GM19240 (cell line): ENCODE results near the gene KLK10.
"Not testable (repeated sequence)": the region's sequence is repeated elsewhere in the genome, so short reads cannot be mapped to it uniquely, and the experiment has no call there.

Source experiments
- DNase-seq: peaks from one replicate; pipeline ENCODE4 v3.0.0; 2011; ENCODE audit warnings: low spot score; ENCODE audit not compliant: insufficient read length

Gene KLK10

DNA sequence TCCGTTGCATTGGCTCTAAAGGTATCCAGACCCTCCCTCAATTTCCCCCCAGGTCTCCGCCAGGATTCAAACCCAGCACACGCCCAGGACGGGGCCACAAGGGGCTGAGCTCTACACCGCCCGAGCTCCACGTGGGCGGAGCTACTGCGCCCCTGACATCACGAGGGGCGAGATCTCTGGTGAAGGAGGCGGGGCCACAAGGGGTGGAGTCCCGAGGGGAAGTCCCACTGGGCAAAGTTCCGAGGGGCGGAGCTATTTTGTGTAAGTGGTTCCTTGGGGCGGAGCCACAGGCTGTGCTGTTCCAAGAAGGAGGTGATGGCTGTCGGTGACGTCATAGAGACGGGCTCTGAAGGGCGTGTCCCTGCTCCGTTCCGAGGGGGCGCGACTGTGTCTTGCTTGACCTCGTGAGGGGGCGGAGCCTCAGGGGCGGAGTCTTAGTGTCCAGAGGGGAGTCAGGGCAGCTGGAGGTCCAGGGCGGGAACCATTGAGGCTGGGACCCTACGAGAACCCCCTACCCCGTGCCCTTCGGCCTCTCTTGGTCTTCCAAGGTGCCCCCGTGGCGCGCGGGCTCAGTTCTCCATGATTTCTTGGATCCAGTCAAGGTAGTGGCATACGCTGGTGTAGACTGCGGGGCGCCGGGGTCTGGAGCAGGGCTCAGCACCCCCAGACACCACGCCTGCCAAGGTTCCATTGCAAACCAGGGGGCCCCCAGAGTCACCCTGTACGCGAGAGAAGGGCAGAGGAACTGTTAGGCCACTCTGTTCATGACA is 16.8 kb downstream of the KLK10 start:
- DNase-seq = no peak

GRCh38 chr19:51002089-51002532 is 17.4 kb downstream of the KLK10 start:
- no peak for DNase-seq

GRCh38 chr19:51001515-51001914 is 18.0 kb downstream of the KLK10 start, which contains the start of gene KLK8:
Gene KLK8, minus strand, starts transcription at chr19:51001604. Its CDS starts 437 bp downstream, at chr19:51001167.
- DNase-seq = no peak

- no peak for DNase-seq
Measured at GRCh38 chr19:51000981-51001380, 18.5 kb downstream of the KLK10 start.

DNA sequence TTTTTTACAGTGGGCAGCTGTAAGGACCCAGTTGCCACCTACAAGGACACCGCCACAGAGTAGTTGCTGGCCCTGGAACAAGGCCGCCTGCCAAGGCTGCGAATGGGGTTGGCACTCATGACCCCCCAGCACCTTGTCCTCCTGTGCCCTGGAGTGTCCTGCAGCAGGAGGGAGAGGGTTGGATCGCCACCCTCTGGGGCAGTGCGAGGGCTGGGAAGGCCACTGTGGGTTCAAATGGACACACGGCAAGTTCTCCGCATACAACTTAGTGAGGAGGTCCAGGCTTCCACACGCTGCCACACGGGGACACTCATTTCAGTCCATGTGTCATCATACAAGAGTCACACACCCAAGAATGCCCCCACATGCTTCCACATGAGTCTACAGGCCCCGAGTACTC is 19.1 kb downstream of the KLK10 start:
- no peak for DNase-seq

DNA sequence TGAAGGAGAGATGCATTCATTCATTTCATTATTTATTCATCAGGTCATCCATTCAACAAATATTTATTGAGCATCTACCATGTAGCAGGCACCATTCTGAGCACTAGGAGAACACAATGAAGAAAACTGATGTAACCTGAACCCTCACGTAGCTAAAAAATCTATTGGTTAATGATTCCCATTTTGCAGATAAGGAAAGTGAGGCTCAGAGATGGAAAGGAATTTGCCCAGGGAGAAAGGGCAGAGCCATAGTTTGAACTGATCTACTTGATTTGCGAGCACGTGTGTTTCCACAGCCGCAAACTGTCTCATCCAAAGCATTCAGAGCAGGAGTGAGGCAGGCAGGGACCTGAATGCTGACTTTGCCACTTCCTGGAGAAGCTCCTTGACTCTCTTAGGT is 20.8 kb downstream of the KLK10 start:
- DNase-seq = no peak

DNA sequence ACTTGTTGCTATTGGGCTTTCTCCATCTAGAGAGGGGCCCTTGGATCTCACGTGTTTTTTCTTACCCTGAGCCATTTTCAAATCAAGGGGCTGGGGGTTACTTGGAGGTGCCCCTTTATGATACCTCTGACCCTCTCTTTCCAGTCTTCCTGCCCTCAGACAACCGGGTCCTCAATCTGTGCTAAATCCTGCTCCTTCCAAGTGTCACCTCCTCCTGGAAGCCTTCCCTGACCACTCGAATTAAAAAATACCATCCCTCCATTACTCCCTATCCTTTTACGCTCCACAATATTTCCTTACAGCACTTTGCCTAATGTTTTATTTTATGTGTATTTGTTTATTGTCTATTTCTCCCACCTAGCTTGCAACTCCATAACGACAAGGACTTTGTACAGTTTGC is 21.4 kb downstream of the KLK10 start:
- no peak for DNase-seq

GRCh38 chr19:50994129-50994528 is 25.4 kb downstream of the KLK10 start:
- DNase-seq = no peak

DNA sequence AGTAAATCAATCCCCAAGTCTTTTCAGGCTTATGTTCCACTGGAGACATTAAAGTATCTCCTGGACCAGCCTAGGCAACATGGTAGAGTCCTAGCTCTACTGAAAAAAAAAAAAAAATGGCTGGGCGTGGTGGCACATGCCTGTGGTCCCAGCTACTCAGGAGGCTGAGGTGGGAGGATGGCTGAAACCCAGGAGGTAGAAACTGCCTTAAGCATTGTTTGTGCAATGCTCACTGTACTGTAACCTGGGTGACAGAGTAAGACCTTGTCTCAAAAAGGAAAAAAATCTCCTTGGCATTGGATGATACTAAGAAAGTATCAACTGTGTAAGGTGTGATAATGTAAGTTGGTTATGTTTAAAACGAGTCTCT is 26.9 kb downstream of the KLK10 start:
- DNase-seq = no peak

DNA sequence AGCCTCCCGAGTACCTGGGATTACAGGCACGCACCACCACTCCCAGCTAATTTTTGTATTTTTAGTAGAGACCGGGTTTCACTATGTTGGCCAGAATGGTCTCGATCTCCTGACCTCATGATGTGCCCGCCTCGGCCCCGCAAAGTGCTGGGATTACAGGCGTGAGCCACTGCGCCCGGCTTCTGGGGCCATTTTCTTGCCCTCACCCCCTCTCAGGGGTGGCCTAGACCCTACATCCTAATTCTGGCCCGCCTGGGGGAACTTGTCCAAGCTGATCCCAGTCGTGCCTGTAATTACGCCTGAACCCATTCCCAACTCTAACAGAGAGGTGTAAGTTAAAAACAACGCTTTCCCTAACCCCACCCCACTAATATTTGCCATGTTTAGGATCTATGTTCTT is 35.1 kb downstream of the KLK10 start:
- not testable (repeated sequence) for DNase-seq

DNA sequence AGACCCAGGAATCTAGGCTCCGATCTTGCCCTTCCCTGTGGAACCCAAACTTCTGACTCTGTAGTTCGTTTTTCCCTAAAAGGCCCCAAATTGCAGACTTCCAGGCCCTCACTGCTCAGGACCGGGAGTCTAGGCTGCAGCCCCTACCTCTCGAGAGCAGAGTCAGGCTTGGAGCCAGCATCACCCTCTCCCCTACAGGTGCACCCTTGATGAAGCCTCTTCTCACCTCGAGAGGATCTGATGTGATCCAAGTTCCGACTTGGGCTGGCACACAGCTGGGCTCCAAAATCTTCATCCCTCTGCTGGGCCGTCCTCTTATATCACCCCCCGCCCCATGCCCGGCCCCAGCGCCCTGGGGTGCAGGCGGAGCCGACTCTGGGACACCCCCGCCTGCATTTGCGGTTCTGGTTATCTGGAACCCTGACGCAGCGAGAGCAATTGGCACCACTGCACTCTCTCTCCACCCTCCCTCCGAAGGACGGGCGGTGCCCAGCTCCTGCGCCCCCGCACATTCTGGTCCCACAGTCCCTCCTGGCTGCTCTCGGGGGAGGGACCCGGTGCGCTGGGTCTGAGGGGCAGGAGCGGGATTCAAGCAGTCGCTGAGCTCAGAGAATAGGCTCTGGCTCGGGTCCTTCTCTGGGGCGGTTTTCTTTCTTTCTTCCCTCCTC is 35.8 kb downstream of the KLK10 start, which contains the start of gene KLK7:
Gene KLK7, minus strand, starts transcription at position 293 of the 668 bp plus-strand sequence. CDS start 1,518 bp downstream, outside the sequence.
- no peak for DNase-seq

DNA sequence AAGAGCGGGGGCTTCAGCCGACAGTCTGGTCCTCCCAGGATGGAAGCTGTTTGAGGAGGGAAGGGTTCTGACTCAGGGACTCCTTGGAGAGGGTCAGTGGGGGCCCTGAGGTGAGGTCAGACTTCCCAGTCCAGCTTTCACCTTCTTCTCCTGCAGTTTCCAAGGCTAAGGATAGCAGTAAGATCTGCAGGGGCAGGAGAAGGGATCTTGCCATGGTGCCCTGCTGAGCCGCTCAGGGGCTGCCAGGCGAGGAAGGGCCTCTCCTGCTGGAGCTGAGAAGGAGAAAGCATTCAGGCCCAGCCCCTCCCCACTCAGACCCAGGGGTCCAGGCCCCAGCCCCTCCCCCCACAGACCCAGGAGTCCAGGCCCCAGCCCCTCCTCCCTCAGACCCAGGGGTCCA is 37.3 kb downstream of the KLK10 start:
- no peak for DNase-seq

GRCh38 chr19:50981587-50982146 is 37.8 kb downstream of the KLK10 start:
- DNase-seq = no peak

GRCh38 chr19:50980208-50980607 is 39.3 kb downstream of the KLK10 start:
- DNase-seq = no peak

DNA sequence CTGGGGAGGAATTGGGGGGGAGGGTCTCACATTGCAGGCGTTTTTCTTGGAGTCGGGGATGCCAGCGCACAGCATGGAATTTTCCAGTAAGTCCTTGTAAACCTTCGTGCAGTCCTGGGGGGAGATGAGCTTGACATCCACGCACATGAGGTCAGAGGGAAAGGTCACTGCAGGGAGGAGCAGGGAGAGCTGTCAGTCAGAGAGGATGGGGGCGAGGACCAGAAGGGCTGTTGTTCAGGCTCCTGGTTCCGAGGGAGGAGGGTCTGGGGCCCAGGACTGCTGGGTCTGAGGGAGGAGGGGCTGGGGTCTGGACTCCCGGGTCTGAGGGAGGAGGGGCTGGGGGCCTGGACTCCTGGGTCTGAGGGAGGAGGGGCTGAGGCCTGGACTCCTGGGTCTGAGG is 39.8 kb downstream of the KLK10 start:
- no peak for DNase-seq

DNA sequence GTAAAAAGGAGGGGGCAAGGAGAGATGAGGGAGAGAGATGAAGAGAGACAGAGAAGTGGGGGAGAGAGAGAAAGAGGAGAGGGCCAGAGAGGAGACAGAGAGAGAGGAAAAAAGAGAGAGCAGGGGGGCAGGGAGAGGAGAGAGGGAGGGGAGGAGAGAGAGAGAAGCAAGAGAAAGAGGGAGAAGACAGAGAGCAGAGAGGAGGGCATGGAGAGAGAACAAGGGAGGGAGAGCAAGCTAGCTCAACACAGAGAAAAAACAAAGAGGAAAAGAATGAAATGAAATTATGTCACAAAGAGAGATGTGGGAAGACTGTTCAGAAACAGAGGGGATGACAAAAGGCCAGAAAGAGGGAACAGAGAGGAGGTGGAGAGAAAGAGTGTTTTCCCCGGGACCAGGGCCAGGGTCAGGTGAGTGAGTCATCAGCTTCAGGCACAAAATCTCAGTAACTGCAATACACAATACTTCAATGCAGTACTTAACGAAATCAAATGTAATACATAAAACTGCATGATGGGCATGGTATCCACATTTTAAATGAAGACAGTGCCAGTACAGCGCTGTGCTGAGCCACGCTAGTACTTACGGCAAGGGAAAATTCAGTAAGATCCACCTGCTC is 40.6 kb downstream of the KLK10 start:
- DNase-seq = no peak

DNA sequence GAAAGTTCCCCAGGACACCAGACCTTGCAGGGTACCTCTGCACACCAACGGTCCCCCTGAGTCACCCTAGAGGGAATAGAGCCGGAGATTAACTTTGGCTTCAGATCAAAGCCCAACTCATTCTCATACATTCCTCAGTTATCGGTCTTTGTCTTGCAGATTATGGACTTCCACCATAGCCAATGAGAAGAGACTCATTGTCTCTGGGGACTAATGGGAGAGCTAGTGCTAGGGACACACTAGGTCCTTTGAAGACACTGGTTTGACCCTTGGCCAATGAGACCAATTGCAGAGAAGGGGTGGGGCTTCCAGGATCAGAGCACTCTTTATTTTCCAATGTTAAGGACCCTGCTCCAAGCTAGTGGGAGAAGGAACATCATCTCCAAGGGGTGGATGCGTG is 41.9 kb downstream of the KLK10 start:
- DNase-seq = no peak

- DNase-seq = no peak
Measured at GRCh38 chr19:50975766-50976165, 43.7 kb downstream of the KLK10 start.

DNA sequence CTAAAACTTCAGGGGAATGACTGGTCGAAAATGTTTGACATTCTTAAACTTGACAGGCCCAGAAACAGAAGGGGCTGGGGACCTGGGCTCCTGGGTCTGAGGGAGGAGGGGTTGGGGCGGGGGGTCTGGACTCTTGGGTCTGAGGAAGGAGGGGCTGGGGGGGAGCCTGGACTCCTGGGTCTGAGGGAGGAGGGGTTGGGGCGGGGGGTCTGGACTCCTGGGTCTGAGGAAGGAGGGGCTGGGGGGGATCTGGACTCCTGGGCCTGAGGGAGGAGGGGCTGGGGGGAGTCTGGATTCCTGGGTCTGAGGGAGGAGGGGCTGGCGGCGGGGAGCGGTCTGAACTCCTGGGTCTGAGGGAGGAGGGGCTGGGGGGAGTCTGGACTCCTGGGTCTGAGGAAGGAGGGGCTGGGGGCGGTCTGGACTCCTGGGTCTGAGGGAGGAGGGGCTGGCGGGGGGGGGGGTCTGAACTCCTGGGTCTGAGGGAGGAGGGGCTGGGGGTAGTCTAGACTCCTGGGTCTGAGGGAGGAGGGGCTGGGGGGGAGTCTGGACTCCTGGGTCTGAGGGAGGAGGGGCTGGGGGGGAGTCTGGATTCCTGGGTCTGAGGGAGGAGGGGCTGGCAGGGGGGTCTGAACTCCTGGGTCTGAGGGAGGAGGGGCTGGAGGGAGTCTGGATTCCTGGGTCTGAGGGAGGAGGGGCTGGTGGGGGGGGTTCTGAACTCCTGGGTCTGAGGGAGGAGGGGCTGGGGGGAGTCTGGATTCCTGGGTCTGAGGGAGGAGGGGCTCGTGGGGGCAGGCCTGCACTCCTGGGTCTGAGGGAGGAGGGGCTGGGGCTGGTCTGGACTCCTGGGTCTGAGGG is 44.6 kb downstream of the KLK10 start:
- no peak for DNase-seq

- DNase-seq = no peak
Measured at GRCh38 chr19:50972795-50973376, 46.6 kb downstream of the KLK10 start.

GRCh38 chr19:50969810-50970209 is 49.7 kb downstream of the KLK10 start:
- not testable (repeated sequence) for DNase-seq
